Mesenchymal stem cell (in vitro differentiated cells and primary cell): ENCODE data around the gene GPR101.
"Not testable (repeated sequence)": the region's sequence is repeated elsewhere in the genome, so short reads cannot be mapped to it uniquely, and the experiment has no call there.

Experiments
- DNase-seq: peaks from one replicate; pipeline ENCODE4 v3.0.0-alpha.2; 2013
- H2AFZ ChIP-seq: one replicate; pipeline ENCODE4 v1.6.1; 2013; ENCODE audit warnings: low read depth, mild to moderate bottlenecking, control low read depth, inconsistent platforms, low read length, moderate library complexity
- H2AK5ac ChIP-seq: 2 replicates; pipeline ENCODE4 v1.6.1; 2013; ENCODE audit warnings: low read length, moderate library complexity, mild to moderate bottlenecking, inconsistent platforms; ENCODE audit not compliant: severe bottlenecking
- H2BK120ac ChIP-seq: one replicate; pipeline ENCODE4 v1.6.1; 2013; ENCODE audit warnings: low read depth, mild to moderate bottlenecking, inconsistent platforms, low read length, moderate library complexity
- H2BK12ac ChIP-seq, 2 experiments: one replicate each; pipeline ENCODE4 v1.6.1; 2013; ENCODE audit warnings: inconsistent platforms in 2 of 2, low read length in 2 of 2, mild to moderate bottlenecking in 2 of 2, moderate library complexity in 2 of 2, control low read depth in 1 of 2
- H2BK15ac ChIP-seq: one replicate; pipeline ENCODE4 v1.6.1; 2013; ENCODE audit warnings: mild to moderate bottlenecking, low read depth, inconsistent platforms; ENCODE audit not compliant: poor library complexity, severe bottlenecking
- H2BK5ac ChIP-seq: 2 replicates; pipeline ENCODE4 v1.6.1; 2013; ENCODE audit warnings: low read depth, mild to moderate bottlenecking, low read length, control low read depth, inconsistent platforms; ENCODE audit not compliant: poor library complexity, severe bottlenecking
- H3K14ac ChIP-seq, 2 experiments: one replicate each; pipeline ENCODE4 v1.6.1; 2013; ENCODE audit warnings: inconsistent platforms in 2 of 2, low read length in 2 of 2, control low read depth in 1 of 2, mild to moderate bottlenecking in 1 of 2, moderate library complexity in 1 of 2
- H3K18ac ChIP-seq, 2 experiments: one replicate each; pipeline ENCODE4 v1.6.1; 2013; ENCODE audit warnings: inconsistent platforms in 2 of 2, low read length in 2 of 2, control low read depth in 1 of 2, low read depth in 1 of 2, mild to moderate bottlenecking in 1 of 2
- H3K23ac ChIP-seq, 2 experiments: one replicate each; pipeline ENCODE4 v1.6.1; 2013; ENCODE audit warnings: inconsistent platforms in 2 of 2, low read length in 2 of 2, mild to moderate bottlenecking in 2 of 2, moderate library complexity in 2 of 2, control low read depth in 1 of 2
- H3K27ac ChIP-seq: 2 replicates; pipeline ENCODE4 v1.5.1; 2013; ENCODE audit warnings: mild to moderate bottlenecking, moderate library complexity, low read length, control low read depth, inconsistent platforms; ENCODE audit not compliant: poor library complexity, severe bottlenecking
- H3K27me3 ChIP-seq, 2 experiments: 2 replicates each; pipeline versions ENCODE4 v1.6.1 to v1.7.0; 2013; ENCODE audit warnings: low read length in 2 of 2, mild to moderate bottlenecking in 2 of 2, moderate library complexity in 2 of 2, control low read depth in 1 of 2, inconsistent platforms in 1 of 2; ENCODE audit not compliant: control insufficient read depth in 1 of 2, insufficient read depth in 1 of 2
- H3K36me3 ChIP-seq, 2 experiments: 2 replicates each; pipeline versions ENCODE4 v1.6.1 to v1.7.0; 2013; ENCODE audit warnings: low read length in 2 of 2, control low read depth in 1 of 2, inconsistent platforms in 1 of 2, low read depth in 1 of 2, mild to moderate bottlenecking in 1 of 2; ENCODE audit not compliant: insufficient read depth in 2 of 2, control insufficient read depth in 1 of 2
- H3K4ac ChIP-seq, 2 experiments: one replicate each; pipeline ENCODE4 v1.6.1; 2013; ENCODE audit warnings: inconsistent platforms in 2 of 2, low read length in 2 of 2, mild to moderate bottlenecking in 2 of 2, moderate library complexity in 2 of 2, control low read depth in 1 of 2, low read depth in 1 of 2
- H3K4me1 ChIP-seq: 2 replicates; pipeline ENCODE4 v1.6.1; 2013; ENCODE audit warnings: low read depth, low read length, control low read depth; ENCODE audit not compliant: control insufficient read depth, insufficient read depth
- H3K4me2 ChIP-seq: 2 replicates; pipeline ENCODE4 v1.6.1; 2013; ENCODE audit warnings: low read length, mild to moderate bottlenecking, inconsistent platforms; ENCODE audit not compliant: poor library complexity, severe bottlenecking
- H3K4me3 ChIP-seq, 2 experiments: 2 replicates each; pipeline versions ENCODE4 v1.5.1 to v1.7.0; 2013; ENCODE audit warnings: low read length in 2 of 2, mild to moderate bottlenecking in 2 of 2, control low read depth in 1 of 2, low read depth in 1 of 2; ENCODE audit not compliant: insufficient read depth in 1 of 2
- H3K79me1 ChIP-seq: replicated peaks from 2 replicates; pipeline ENCODE4 v1.6.1; 2013; ENCODE audit warnings: mild to moderate bottlenecking, control low read depth, low read length, inconsistent platforms; ENCODE audit not compliant: poor library complexity, severe bottlenecking
- H3K9ac ChIP-seq: 2 replicates; pipeline ENCODE4 v1.7.0; 2013; ENCODE audit warnings: mild to moderate bottlenecking, low read length, moderate library complexity
- H3K9me3 ChIP-seq: 2 replicates; pipeline ENCODE4 v1.7.0; 2013; ENCODE audit warnings: mild to moderate bottlenecking, low read length; ENCODE audit not compliant: control insufficient read depth
- H4K8ac ChIP-seq: one replicate; pipeline ENCODE4 v1.6.1; 2013; ENCODE audit warnings: inconsistent platforms, mild to moderate bottlenecking, low read length, moderate library complexity
- H4K91ac ChIP-seq: one replicate; pipeline ENCODE4 v1.6.1; 2013; ENCODE audit warnings: mild to moderate bottlenecking, low read length, inconsistent platforms
- WGBS: methylation state at CpG from one replicate; pipeline ENCODE4 v1.1.7; 2013; ENCODE audit warnings: mixed read lengths; 5-methylcytosine and 5-hydroxymethylcytosine counted together

The GPR101 gene

DNA sequence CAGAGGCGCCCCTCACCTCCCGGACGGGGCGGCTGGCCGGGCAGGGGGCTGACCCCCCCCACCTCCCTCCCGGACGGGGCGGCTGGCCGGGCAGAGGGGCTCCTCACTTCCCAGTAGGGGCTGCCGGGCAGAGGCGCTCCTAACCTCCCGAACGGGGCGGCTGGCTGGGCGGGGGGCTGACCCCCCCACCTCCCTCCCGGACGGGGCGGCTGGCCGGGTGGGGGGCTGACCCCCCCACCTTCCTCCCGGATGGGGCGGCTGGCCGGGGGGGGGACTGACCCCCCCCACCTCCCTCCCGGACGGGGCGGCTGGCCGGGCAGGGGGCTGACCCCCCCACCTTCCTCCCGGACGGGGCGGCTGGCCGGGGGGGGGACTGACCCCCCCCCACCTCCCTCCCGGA lies 33.6 kb downstream of the GPR101 start:
- not testable (repeated sequence) for H2BK15ac ChIP-seq, H3K23ac ChIP-seq, H2BK5ac ChIP-seq, H3K9me3 ChIP-seq, H3K4me2 ChIP-seq, H2BK120ac ChIP-seq, H3K27ac ChIP-seq, H4K91ac ChIP-seq, H3K4me1 ChIP-seq, H3K4me3 ChIP-seq, DNase-seq, H2AK5ac ChIP-seq, H2AFZ ChIP-seq, H4K8ac ChIP-seq, H2BK12ac ChIP-seq, H3K18ac ChIP-seq, H3K4ac ChIP-seq, H3K36me3 ChIP-seq, H3K27me3 ChIP-seq, H3K79me1 ChIP-seq, H3K14ac ChIP-seq, H3K9ac ChIP-seq
- no CpG with 5 or more reads among the region's 31 CpGs for WGBS

DNA sequence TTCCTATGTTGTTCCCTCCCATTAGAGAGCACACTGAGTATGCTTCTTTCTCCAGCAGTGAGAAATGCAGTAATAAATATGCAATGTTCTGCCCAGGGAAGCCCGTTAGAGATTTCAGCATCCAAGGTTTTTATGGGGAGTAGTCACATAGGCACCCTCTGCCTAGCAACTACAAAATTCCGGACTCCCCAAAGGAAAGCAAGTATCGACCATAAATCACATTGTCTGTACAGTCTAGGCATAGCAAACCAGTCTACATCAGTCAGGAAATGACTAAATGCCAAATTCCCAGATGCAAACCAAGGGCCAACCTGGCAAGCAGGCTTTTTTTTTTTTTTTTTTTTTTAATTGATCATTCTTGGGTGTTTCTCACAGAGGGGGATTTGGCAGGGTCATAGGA lies 34.8 kb downstream of the GPR101 start:
- H3K14ac ChIP-seq, result no peak overlapping the region
- H3K27me3 ChIP-seq, result no peaks in the 10 kb centered on the region
- H2AK5ac ChIP-seq, result no peak overlapping the region
- no peak overlapping the region for H4K91ac ChIP-seq
- H3K4me2 ChIP-seq, result no peak overlapping the region
- no peaks in the 10 kb centered on the region for H3K4me1 ChIP-seq
- no peak overlapping the region for H4K8ac ChIP-seq
- no peak overlapping the region for H2AFZ ChIP-seq
- H2BK5ac ChIP-seq, result no peak overlapping the region
- no peak overlapping the region for H2BK12ac ChIP-seq
- H2BK15ac ChIP-seq, result no peak overlapping the region
- no peak overlapping the region for H3K18ac ChIP-seq
- H3K23ac ChIP-seq, result no peak overlapping the region
- H3K4ac ChIP-seq, result no peak overlapping the region
- no peaks in the 10 kb centered on the region for H3K9me3 ChIP-seq
- no peak for DNase-seq
- H2BK120ac ChIP-seq, result no peak overlapping the region
- H3K36me3 ChIP-seq, result no peaks in the 10 kb centered on the region
- no peak overlapping the region for H3K27ac ChIP-seq
- no peaks in the 10 kb centered on the region for H3K79me1 ChIP-seq
- 100% methylated on average over 1 of the region's 3 CpGs for WGBS
- H3K9ac ChIP-seq, result no peak overlapping the region
- H3K4me3 ChIP-seq, result no peak overlapping the region
